Right lobe of liver (tissue), 4 donors: Measurements from ENCODE around the gene HOXA9.

Source experiments
- CTCF ChIP-seq, 4 donors: fragments of 200-600 bp in 3 of 4; fragments of 450-650 bp in 1 of 4; IDR thresholded peaks; one replicate each; pipeline versions ENCODE4 v1.5.1 to v1.8.0; 2016 to 2022; ENCODE audit warnings: antibody characterized with exemption in 4 of 4, mild to moderate bottlenecking in 2 of 4
- POLR2A ChIP-seq: fragments of 450-650 bp; IDR thresholded peaks from one replicate; pipeline ENCODE4 v1.6.1; 2017; ENCODE audit warnings: antibody characterized with exemption, mild to moderate bottlenecking
- donor health status: DM: no; HTN: no; CAD: no.
- donor health status: DM: no; HTN: no; CAD: no.
- donor health status: DM: no; HTN: yes; CAD: no.

- TF ChIP-seq POLR2A (no peak), CTCF (IDR thresholded peaks at IDR 0.05) (no peak)
Measured at GRCh38 chr7:27179030-27179429, 13.7 kb upstream of the HOXA9 start.
